Trophoblast cell (in vitro differentiated cells and primary cell): ENCODE measurements around the gene AKAP13.

ENCODE experiments used
- DNase-seq, 2 donors: peaks; one replicate each; pipeline ENCODE4 v3.0.0-alpha.2; 2016
- H2AFZ ChIP-seq: 2 replicates; pipeline ENCODE4 v1.6.1; 2013; ENCODE audit warnings: low read length, moderate library complexity, mild to moderate bottlenecking; ENCODE audit not compliant: insufficient read depth, poor library complexity
- H2AK5ac ChIP-seq: 2 replicates; pipeline ENCODE4 v1.6.1; 2013; ENCODE audit warnings: mild to moderate bottlenecking, low read length
- H2BK120ac ChIP-seq: 2 replicates; pipeline ENCODE4 v1.6.1; 2013; ENCODE audit warnings: low read length, mild to moderate bottlenecking, moderate library complexity; ENCODE audit not compliant: insufficient read depth, poor library complexity
- H2BK12ac ChIP-seq: 2 replicates; pipeline ENCODE4 v1.6.1; 2013; ENCODE audit warnings: mild to moderate bottlenecking, low read length, moderate library complexity
- H2BK5ac ChIP-seq: 2 replicates; pipeline ENCODE4 v1.6.1; 2013; ENCODE audit warnings: low read length, low read depth, moderate library complexity, mild to moderate bottlenecking; ENCODE audit not compliant: poor library complexity
- H3K14ac ChIP-seq: 2 replicates; pipeline ENCODE4 v1.6.1; 2013; ENCODE audit warnings: mild to moderate bottlenecking, low read length
- H3K18ac ChIP-seq: 2 replicates; pipeline ENCODE4 v1.6.1; 2013; ENCODE audit warnings: mild to moderate bottlenecking, low read length
- H3K23ac ChIP-seq: 2 replicates; pipeline ENCODE4 v1.6.1; 2013; ENCODE audit warnings: low read length
- H3K27ac ChIP-seq: 2 replicates; pipeline ENCODE4 v1.5.1; 2013; ENCODE audit warnings: low read depth, mild to moderate bottlenecking, inconsistent platforms, low read length, moderate library complexity
- H3K27me3 ChIP-seq: 2 replicates; pipeline ENCODE4 v1.6.1; 2013; ENCODE audit warnings: inconsistent platforms, mild to moderate bottlenecking, low read length, moderate library complexity; ENCODE audit not compliant: insufficient read depth
- H3K36me3 ChIP-seq, 2 experiments: 1 replicate in 1 of 2; 2 replicates in 1 of 2; pipeline ENCODE4 v1.6.1; 2013; ENCODE audit warnings: low read length in 2 of 2, mild to moderate bottlenecking in 2 of 2, moderate library complexity in 1 of 2; ENCODE audit not compliant: insufficient read depth in 2 of 2, control insufficient read depth in 1 of 2
- H3K4ac ChIP-seq: 2 replicates; pipeline ENCODE4 v1.6.1; 2013; ENCODE audit warnings: low read depth, mild to moderate bottlenecking, low read length, moderate library complexity
- H3K4me1 ChIP-seq, 2 experiments: 1 replicate in 1 of 2; 2 replicates in 1 of 2; pipeline ENCODE4 v1.6.1; 2013; ENCODE audit warnings: low read length in 2 of 2, mild to moderate bottlenecking in 2 of 2, moderate library complexity in 1 of 2; ENCODE audit not compliant: insufficient read depth in 2 of 2, control insufficient read depth in 1 of 2
- H3K4me2 ChIP-seq: 2 replicates; pipeline ENCODE4 v1.6.1; 2013; ENCODE audit warnings: inconsistent platforms, mild to moderate bottlenecking, low read length, moderate library complexity
- H3K4me3 ChIP-seq: 2 replicates; pipeline ENCODE4 v1.5.1; 2013; ENCODE audit warnings: mild to moderate bottlenecking, low read depth, low read length, inconsistent platforms
- H3K79me1 ChIP-seq: one replicate; pipeline ENCODE4 v1.6.1; 2013; ENCODE audit warnings: low read length
- H3K79me2 ChIP-seq: 2 replicates; pipeline ENCODE4 v1.6.1; 2013; ENCODE audit warnings: low read length, mild to moderate bottlenecking; ENCODE audit not compliant: control insufficient read depth, insufficient read depth, poor library complexity
- H3K9ac ChIP-seq: 2 replicates; pipeline ENCODE4 v1.6.1; 2013; ENCODE audit warnings: mild to moderate bottlenecking, low read length
- H3K9me3 ChIP-seq: 2 replicates; pipeline ENCODE4 v1.6.1; 2013; ENCODE audit warnings: low read depth, mild to moderate bottlenecking, control low read depth, inconsistent platforms, low read length; ENCODE audit not compliant: insufficient read depth
- H4K12ac ChIP-seq: 2 replicates; pipeline ENCODE4 v1.6.1; 2013; ENCODE audit warnings: low read depth, mild to moderate bottlenecking, low read length, moderate library complexity
- H4K8ac ChIP-seq: 2 replicates; pipeline ENCODE4 v1.6.1; 2013; ENCODE audit warnings: low read depth, mild to moderate bottlenecking, low read length, moderate library complexity
- H4K91ac ChIP-seq: one replicate; pipeline ENCODE4 v1.6.1; 2013; ENCODE audit warnings: low read depth, mild to moderate bottlenecking, low read length, moderate library complexity
- WGBS: extraction: QIAGEN DNeasy Blood & Tissue Kit; methylation state at CpG from one replicate; pipeline ENCODE4 v1.1.7; 2013; ENCODE audit warnings: missing lambda C conversion rate; ENCODE audit not compliant: insufficient read length, insufficient coverage; ENCODE audit errors: extremely low coverage; 5-methylcytosine and 5-hydroxymethylcytosine counted together

Gene AKAP13

GRCh38 chr15:85717212-85717611, 336.8 kb downstream of the AKAP13 start:
- H2BK120ac ChIP-seq, result no peak overlapping the region
- WGBS, result no CpG with 5 or more reads among the region's 2 CpGs

GRCh38 chr15:85718271-85718971, 338.0 kb downstream of the AKAP13 start:
- H3K14ac ChIP-seq, result no peak overlapping the region
- H3K4me3 ChIP-seq, result no peak overlapping the region
- H3K27me3 ChIP-seq, result no peaks in the 10 kb centered on the region
- no peak overlapping the region for H4K12ac ChIP-seq
- no peak overlapping the region for H2BK120ac ChIP-seq
- H3K9me3 ChIP-seq, result no peaks in the 10 kb centered on the region
- H3K36me3 ChIP-seq, result peaks cover 13 to 34% of the 10 kb centered on the region in 2 experiments
- H4K8ac ChIP-seq, result no peak overlapping the region
- H3K4me2 ChIP-seq, result no peak overlapping the region
- no peak overlapping the region for H2AFZ ChIP-seq
- no peak overlapping the region for H4K91ac ChIP-seq
- no peak overlapping the region for H2BK12ac ChIP-seq
- no CpG with 5 or more reads among the region's 12 CpGs for WGBS
- H3K4me1 ChIP-seq, result no peaks in the 10 kb centered on the region
- no peak overlapping the region for H3K23ac ChIP-seq
- no peak overlapping the region for H2AK5ac ChIP-seq
- H3K79me1 ChIP-seq, result no peaks in the 10 kb centered on the region
- no peak overlapping the region for H3K18ac ChIP-seq
- no peak for DNase-seq
- no peak overlapping the region for H3K4ac ChIP-seq
- no peak overlapping the region for H3K27ac ChIP-seq
- H3K79me2 ChIP-seq, result no peaks in the 10 kb centered on the region
- no peak overlapping the region for H2BK5ac ChIP-seq
- no peak overlapping the region for H3K9ac ChIP-seq

More at GRCh38 chr15:85717212-85717611, 336.8 kb downstream of the AKAP13 start:
- Histone ChIP-seq H3K14ac (no peak overlapping the region), H3K79me2 (no peaks in the 10 kb centered on the region), H3K18ac (no peak overlapping the region), H3K27me3 (no peaks in the 10 kb centered on the region), H3K27ac (no peak overlapping the region), H3K4me2 (no peak overlapping the region), H4K91ac (no peak overlapping the region), H2AFZ (no peak overlapping the region), H3K9me3 (no peaks in the 10 kb centered on the region), H3K79me1 (no peaks in the 10 kb centered on the region), H3K4ac (no peak overlapping the region), H2BK5ac (no peak overlapping the region), H4K12ac (no peak overlapping the region), H3K36me3 (peaks cover 13 to 29% of the 10 kb centered on the region in 2 experiments), H3K23ac (no peak overlapping the region), H4K8ac (no peak overlapping the region), H2BK12ac (no peak overlapping the region), H3K4me1 (no peaks in the 10 kb centered on the region), H3K4me3 (no peak overlapping the region), H2AK5ac (no peak overlapping the region), H3K9ac (no peak overlapping the region)
- peak; percentile 26 to 71 for DNase-seq

GRCh38 chr15:85718981-85719380, 338.6 kb downstream of the AKAP13 start:
- Histone ChIP-seq H4K91ac (no peak overlapping the region), H3K27me3 (no peaks in the 10 kb centered on the region), H3K23ac (no peak overlapping the region), H3K9ac (no peak overlapping the region), H3K4me2 (no peak overlapping the region), H2AFZ (no peak overlapping the region), H3K36me3 (peaks cover 15 to 35% of the 10 kb centered on the region in 2 experiments), H2BK12ac (no peak overlapping the region), H2BK5ac (no peak overlapping the region), H3K79me2 (no peaks in the 10 kb centered on the region), H3K4me1 (no peaks in the 10 kb centered on the region), H2AK5ac (no peak overlapping the region), H3K9me3 (no peaks in the 10 kb centered on the region), H3K4me3 (no peak overlapping the region), H3K27ac (no peak overlapping the region), H3K18ac (no peak overlapping the region), H4K12ac (no peak overlapping the region), H4K8ac (no peak overlapping the region), H3K4ac (no peak overlapping the region), H3K79me1 (no peaks in the 10 kb centered on the region), H3K14ac (no peak overlapping the region), H2BK120ac (no peak overlapping the region)
- no peak for DNase-seq
- WGBS, result no CpG with 5 or more reads among the region's 4 CpGs

DNA sequence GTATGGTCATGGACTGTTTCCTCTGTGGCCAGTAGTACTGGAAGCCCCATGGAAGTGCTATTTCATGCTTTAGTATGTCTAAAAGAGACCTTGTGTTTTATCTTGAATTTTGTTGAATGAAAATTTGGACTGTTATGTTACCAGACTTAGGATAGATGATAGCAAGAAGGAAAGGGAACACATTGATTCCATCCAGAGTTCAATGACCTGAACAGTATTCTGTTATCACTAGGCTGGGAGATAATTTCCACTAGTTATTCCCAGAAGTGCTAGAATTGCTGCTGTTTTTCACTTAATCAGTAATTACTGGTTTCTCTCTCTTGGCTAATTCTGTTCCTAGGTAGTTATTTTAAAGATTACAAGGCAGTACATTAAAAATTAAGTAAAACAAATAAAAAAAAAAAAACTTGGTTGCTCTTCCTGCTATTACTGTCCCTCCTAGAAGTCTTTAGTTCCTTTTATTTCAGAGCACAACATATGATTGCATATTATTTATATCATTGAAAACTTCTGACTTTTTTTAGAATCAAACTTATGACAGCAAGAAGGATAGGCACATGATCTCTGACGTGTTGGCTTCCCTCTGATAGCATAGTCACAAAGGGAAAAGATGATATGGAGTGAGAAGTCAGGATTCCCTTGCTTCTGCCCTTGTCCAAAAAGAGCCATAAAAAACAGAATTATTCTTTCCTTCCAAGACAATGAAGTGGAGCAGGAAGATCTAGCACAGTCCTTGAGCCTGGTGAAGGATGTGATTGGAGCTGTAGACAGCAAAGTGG, 342.2 kb downstream of the AKAP13 start:
- no peaks in the 10 kb centered on the region for H3K79me1 ChIP-seq
- H2AFZ ChIP-seq, result no peak overlapping the region
- H3K27ac ChIP-seq, result no peak overlapping the region
- H2BK12ac ChIP-seq, result no peak overlapping the region
- WGBS, result no CpG with 5 or more reads among the region's 1 CpG
- no peak for DNase-seq
- H3K4me2 ChIP-seq, result no peak overlapping the region
- H3K18ac ChIP-seq, result no peak overlapping the region
- peaks cover 17 to 41% of the 10 kb centered on the region in 2 experiments for H3K36me3 ChIP-seq
- H3K23ac ChIP-seq, result no peak overlapping the region
- no peak overlapping the region for H4K8ac ChIP-seq
- no peak overlapping the region for H4K91ac ChIP-seq
- no peak overlapping the region for H4K12ac ChIP-seq
- H3K4me3 ChIP-seq, result no peak overlapping the region
- no peak overlapping the region for H2BK5ac ChIP-seq
- no peak overlapping the region for H2BK120ac ChIP-seq
- H3K9me3 ChIP-seq, result no peaks in the 10 kb centered on the region
- no peaks in the 10 kb centered on the region for H3K27me3 ChIP-seq
- H3K4me1 ChIP-seq, result peaks cover 0 to 2% of the 10 kb centered on the region in 2 experiments
- H2AK5ac ChIP-seq, result no peak overlapping the region
- no peaks in the 10 kb centered on the region for H3K79me2 ChIP-seq
- H3K14ac ChIP-seq, result no peak overlapping the region
- no peak overlapping the region for H3K4ac ChIP-seq
- no peak overlapping the region for H3K9ac ChIP-seq
